ENCODE data around the gene ZDHHC13. TPM values are rescaled to one million over a fixed set of nuclear protein-coding genes. Genes with fewer than 3 reads are reported as not detected.

ZDHHC13 gene
- total and polyA plus RNA-seq, 2 of the 8 experiments (the other 6 are each of a cell fraction or from before 2014, with no cell fraction given): 22.4 to 24.1 TPM

GRCh38 chr11:19080579-19080993, 36.4 kb upstream of the ZDHHC13 start:
- Histone ChIP-seq H3K36me3 (ENCODE audit: control insufficient read depth in 2 of 4, insufficient read depth in 4 of 4, low read length in 3 of 4) (no peaks in the 10 kb centered on the region), H3K4me2 (ENCODE audit: insufficient read depth in 1 of 2, low read depth in 2 of 2, low read length in 2 of 2) (no peak overlapping the region), H2AK5ac (ENCODE audit: low read depth, low read length) (no peak overlapping the region), H4K8ac (ENCODE audit: extremely low read depth, insufficient read depth, low read length) (no peak overlapping the region), H3K23ac (ENCODE audit: insufficient read length) (no peak overlapping the region), H3K9me3 (ENCODE audit: insufficient read depth in 2 of 2, low read depth in 1 of 2, low read length in 1 of 2) (no peaks in the 10 kb centered on the region), H2BK20ac (ENCODE audit: low read length) (no peak overlapping the region), H3K4me1 (replicated peaks in 1 of 4; ENCODE audit: control insufficient read depth in 3 of 4, insufficient read depth in 4 of 4, low read length in 3 of 4) (no peaks in the 10 kb centered on the region), H3K27me3 (replicated peaks in 1 of 4; ENCODE audit: control insufficient read depth in 3 of 4, extremely low read depth in 1 of 4, insufficient read depth in 3 of 4, low read length in 3 of 4) (no peaks in the 10 kb centered on the region), H3K9ac (replicated peaks in 1 of 4; ENCODE audit: extremely low read depth in 1 of 4, low read depth in 3 of 4, low read length in 3 of 4) (no peak overlapping the region), H2BK5ac (ENCODE audit: low read depth, low read length) (no peak overlapping the region), H4K20me1 (replicated peaks in 1 of 2; ENCODE audit: control insufficient read depth in 1 of 2, insufficient read depth in 2 of 2, low read length in 2 of 2) (no peaks in the 10 kb centered on the region), H2BK120ac (replicated peaks; ENCODE audit: low read depth, low read length) (no peak overlapping the region), H3K56ac (replicated peaks; ENCODE audit: insufficient read length, low read depth, low read length) (no peak overlapping the region), H4K5ac (ENCODE audit: insufficient read length, low read depth, low read length) (no peak overlapping the region), H4K91ac (replicated peaks; ENCODE audit: insufficient read length, low read length) (no peak overlapping the region), H3K27ac (ENCODE audit: low read depth, low read length) (no peak overlapping the region), H3K23me2 (ENCODE audit: low read depth, low read length) (no peaks in the 10 kb centered on the region; the same call in 1 of the 2 replicates), H3K79me1 (ENCODE audit: low read depth, low read length) (no peaks in the 10 kb centered on the region), H2AFZ (ENCODE audit: low read length) (no peak overlapping the region), H3K18ac (ENCODE audit: extremely low read depth, low read length) (no peak overlapping the region), H2BK15ac (ENCODE audit: low read length) (no peak overlapping the region), H2BK12ac (ENCODE audit: low read depth, low read length) (no peak overlapping the region), H3K4ac (replicated peaks; ENCODE audit: insufficient read length, low read depth, low read length) (no peak overlapping the region), H3K79me2 (ENCODE audit: control insufficient read depth in 1 of 2, insufficient read depth in 2 of 2, low read length in 2 of 2) (no peaks in the 10 kb centered on the region), H3K4me3 (ENCODE audit: extremely low read depth in 1 of 4, insufficient read depth in 2 of 4, low read depth in 3 of 4, low read length in 4 of 4) (no peak overlapping the region), H3K14ac (ENCODE audit: insufficient read length) (no peak overlapping the region)
- POLR2A ChIA-PET (ENCODE audit: partially characterized antibody): interaction anchor here (1.5 kb wide), 1 partner anchor 161 kb away, joined by 3 read pairs; the partner anchor contains the start of gene E2F8
- DNase-seq (ENCODE audit: low read depth in 1 of 2, low spot score in 2 of 2) (no peak), FAIRE-seq (no peak)
- WGBS, 2 experiments (ENCODE audit: extremely low coverage in 1 of 2, insufficient coverage in 1 of 2, insufficient read length in 1 of 2, insufficient replicate concordance in 2 of 2, low coverage in 1 of 2, low lambda C conversion rate in 2 of 2, missing lambda C conversion rate in 1 of 2): 95% methylated on average over 6 of the region's 6 CpGs; no CpG with 5 or more reads in 1 of the 2 experiments
- CTCF ChIA-PET (ENCODE audit: partially characterized antibody): interaction anchor here (0.6 to 2.0 kb wide), 6 partner anchors 8 to 566 kb away, joined by 3 to 9 read pairs (median 4); partner anchors contain the start of gene ZDHHC13
- TF ChIP-seq RXRA (IDR thresholded peaks at IDR 0.05; ENCODE audit: insufficient read depth, low read depth, low read length) (no peak), GTF2F1 (IDR thresholded peaks at IDR 0.05; ENCODE audit: borderline replicate concordance, low read depth, low read length) (no peak), HDAC6 (IDR thresholded peaks at IDR 0.05; ENCODE audit: low read depth, low read length) (no peak), SIRT6 (IDR thresholded peaks at IDR 0.05; ENCODE audit: low read length) (no peak), EZH2 (IDR thresholded peaks at IDR 0.05; ENCODE audit: low read depth, low read length, severe bottlenecking) (no peak), TAF7 (optimal IDR thresholded peaks at IDR 0.05; ENCODE audit: borderline replicate concordance, low read depth, low read length) (no peak), BRCA1 (IDR thresholded peaks at IDR 0.05; ENCODE audit: low read depth, low read length) (no peak), YY1 (IDR thresholded peaks at IDR 0.05; ENCODE audit: low read depth, low read length) (no peak)
- TF ChIP-seq, protein P1, sequence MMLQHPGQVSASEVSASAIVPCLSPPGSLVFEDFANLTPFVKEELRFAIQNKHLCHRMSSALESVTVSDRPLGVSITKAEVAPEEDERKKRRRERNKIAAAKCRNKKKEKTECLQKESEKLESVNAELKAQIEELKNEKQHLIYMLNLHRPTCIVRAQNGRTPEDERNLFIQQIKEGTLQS (IDR thresholded peaks at IDR 0.05; ENCODE audit: insufficient read depth, low read depth, low read length): no peak
- TF ChIP-seq, protein P2, sequence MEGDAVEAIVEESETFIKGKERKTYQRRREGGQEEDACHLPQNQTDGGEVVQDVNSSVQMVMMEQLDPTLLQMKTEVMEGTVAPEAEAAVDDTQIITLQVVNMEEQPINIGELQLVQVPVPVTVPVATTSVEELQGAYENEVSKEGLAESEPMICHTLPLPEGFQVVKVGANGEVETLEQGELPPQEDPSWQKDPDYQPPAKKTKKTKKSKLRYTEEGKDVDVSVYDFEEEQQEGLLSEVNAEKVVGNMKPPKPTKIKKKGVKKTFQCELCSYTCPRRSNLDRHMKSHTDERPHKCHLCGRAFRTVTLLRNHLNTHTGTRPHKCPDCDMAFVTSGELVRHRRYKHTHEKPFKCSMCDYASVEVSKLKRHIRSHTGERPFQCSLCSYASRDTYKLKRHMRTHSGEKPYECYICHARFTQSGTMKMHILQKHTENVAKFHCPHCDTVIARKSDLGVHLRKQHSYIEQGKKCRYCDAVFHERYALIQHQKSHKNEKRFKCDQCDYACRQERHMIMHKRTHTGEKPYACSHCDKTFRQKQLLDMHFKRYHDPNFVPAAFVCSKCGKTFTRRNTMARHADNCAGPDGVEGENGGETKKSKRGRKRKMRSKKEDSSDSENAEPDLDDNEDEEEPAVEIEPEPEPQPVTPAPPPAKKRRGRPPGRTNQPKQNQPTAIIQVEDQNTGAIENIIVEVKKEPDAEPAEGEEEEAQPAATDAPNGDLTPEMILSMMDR (IDR thresholded peaks at IDR 0.05; ENCODE audit: control extremely low read depth in 1 of 3, insufficient read depth in 1 of 3, low read depth in 1 of 3, low read length in 3 of 3): no peak
